ENCODE data around the gene STKLD1. TPM values are rescaled to one million over a fixed set of nuclear protein-coding genes. Genes with fewer than 3 reads are reported as not detected.
"Not testable (repeated sequence)": the region's sequence is repeated elsewhere in the genome, so short reads cannot be mapped to it uniquely, and the experiment has no call there.

Gene STKLD1
- total RNA-seq, 1 experiment from 2014 or later: not detected

- no peak for DNase-seq (ENCODE audit: low spot score)
Measured at GRCh38 chr9:133361507-133362092, 14.6 kb upstream of the STKLD1 start.

- DNase-seq (ENCODE audit: low spot score): no peak
Measured at GRCh38 chr9:133362359-133363044, 13.7 kb upstream of the STKLD1 start.

GRCh38 chr9:133366435-133366834 is 9.7 kb upstream of the STKLD1 start:
- no peak for DNase-seq (ENCODE audit: low spot score)

GRCh38 chr9:133367221-133367620 is 8.9 kb upstream of the STKLD1 start:
- no peak for DNase-seq (ENCODE audit: low spot score)

GRCh38 chr9:133367778-133368177 is 8.4 kb upstream of the STKLD1 start:
- no peak for DNase-seq (ENCODE audit: low spot score)

DNA sequence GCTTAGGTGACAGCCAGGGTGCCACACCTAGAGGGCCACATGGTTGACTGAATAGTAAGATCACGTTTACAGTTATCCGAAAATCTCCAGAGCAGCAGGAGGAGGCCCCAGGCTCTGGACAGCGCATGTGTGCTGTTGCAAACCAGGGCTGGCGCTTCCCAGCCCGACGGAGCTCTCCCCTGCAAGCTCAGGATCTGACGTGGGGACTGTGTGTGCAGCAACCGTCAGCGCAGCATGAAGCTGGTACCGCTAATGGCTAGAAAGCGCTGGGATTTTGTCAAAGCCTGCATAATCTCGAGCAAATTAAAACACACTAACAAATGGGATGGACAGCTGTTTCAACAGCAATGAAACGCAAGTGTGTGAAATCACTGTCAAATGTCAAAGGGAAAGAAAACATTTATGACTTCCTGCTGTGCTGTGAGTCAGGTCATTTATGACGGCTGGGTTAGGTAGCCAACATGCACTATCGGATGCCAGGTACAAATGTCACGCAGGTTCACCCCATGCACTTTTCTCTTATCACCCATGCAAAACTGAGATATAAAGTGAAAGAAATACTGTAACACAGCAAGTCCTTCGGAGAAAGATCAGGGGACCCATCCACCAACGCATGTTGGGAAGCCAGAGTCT is 7.8 kb upstream of the STKLD1 start:
- no peak for DNase-seq (ENCODE audit: low spot score)

DNA sequence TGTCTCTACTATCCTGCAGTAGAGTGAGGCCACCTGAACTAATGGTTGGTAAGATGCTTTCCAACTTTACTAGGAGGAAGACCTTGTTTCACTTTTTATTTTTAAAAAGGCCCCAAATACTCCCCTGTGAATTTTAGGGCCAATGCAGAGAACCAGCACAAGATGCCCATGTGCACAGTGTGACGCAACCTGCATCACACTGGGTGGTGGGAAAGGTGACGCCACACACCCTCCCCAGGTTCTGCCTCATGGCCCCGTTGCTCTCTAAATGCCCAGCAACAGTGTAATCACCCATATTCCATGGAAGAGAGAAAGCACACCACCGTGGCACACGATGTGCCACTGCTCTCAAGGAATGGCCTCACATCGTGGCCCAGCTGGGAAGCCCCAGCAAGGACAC is 6.7 kb upstream of the STKLD1 start:
- DNase-seq (ENCODE audit: low spot score): no peak

- DNase-seq (ENCODE audit: low spot score): no peak
Measured at GRCh38 chr9:133369933-133370332, 6.2 kb upstream of the STKLD1 start.

GRCh38 chr9:133370685-133371084 is 5.5 kb upstream of the STKLD1 start:
- no peak for DNase-seq (ENCODE audit: low spot score)

DNA sequence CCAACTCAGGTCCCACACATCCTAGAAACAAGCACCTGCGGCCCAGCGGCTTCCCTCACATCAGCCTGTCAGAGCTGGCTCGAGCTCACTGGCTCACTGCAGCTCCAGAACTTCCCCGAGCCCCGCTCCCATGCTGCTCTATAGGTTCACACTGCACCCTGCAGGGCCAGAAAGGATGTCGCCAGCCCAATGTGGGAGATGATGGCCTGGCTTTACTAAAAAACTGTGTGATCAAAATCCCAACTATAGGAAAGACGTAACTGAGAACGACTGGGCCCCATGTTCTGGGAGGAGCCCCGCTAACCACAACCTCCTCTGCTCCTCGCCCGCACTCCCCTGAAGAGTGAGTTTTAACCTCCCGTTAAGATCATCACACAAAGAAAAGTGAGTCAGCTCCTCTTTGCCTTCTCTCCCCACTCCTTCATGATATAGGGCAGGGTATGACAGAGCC is 4.9 kb upstream of the STKLD1 start:
- DNase-seq (ENCODE audit: low spot score): no peak

DNA sequence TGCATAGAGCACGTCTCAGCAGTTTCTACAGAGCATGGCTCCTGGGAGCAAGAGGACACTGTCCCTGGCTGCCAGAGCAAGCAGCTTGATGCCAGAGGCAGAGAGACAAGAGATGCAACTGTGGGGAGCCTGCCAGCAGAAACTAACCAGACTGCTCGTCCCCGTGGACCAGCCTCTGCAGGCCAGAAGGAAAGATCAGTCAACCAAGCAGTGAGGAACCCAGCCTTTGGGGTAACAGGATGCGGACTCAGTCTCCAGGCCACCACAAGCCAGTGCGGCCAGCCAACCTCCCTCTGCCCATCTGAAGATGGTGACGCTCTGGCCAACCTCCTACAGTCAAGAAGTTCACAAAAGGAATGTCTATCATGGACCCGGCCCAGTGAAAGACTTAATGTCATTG is 4.0 kb upstream of the STKLD1 start:
- DNase-seq (ENCODE audit: low spot score): no peak

GRCh38 chr9:133374612-133375115 is 1.5 kb upstream of the STKLD1 start:
- DNase-seq (ENCODE audit: low spot score): no peak

DNA sequence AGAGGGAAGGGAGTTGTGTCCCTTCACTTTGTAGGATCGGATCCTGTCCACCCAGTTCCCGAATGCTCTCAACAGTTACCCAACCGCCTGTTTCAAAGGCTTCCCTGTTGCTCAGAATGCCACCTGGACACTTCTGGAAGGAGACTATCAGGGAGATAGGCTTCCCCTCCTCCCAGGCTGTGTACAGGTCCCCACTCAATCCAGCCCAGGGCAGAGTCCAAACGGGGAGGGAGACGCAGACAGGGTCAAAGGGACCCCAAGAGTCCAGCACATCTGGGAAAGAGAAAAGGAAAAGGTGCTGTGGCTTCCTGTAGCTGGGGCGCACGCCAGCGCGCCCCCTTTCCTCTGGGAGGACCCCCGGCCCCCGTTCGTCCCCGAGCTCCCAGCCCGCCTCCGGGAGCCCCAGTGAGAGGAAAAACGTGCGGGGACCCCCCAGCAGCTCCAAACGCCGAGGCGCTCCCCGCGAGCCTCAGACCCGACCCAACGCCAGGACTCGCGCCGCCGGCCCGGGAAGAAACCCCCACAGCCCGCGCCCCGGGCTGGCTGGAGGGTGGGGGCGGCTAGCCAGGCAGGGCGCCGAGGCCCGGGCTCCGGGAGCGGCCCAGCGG is 946 bp upstream of the STKLD1 start:
- peak; percentile 65 for DNase-seq (ENCODE audit: low spot score)

DNA sequence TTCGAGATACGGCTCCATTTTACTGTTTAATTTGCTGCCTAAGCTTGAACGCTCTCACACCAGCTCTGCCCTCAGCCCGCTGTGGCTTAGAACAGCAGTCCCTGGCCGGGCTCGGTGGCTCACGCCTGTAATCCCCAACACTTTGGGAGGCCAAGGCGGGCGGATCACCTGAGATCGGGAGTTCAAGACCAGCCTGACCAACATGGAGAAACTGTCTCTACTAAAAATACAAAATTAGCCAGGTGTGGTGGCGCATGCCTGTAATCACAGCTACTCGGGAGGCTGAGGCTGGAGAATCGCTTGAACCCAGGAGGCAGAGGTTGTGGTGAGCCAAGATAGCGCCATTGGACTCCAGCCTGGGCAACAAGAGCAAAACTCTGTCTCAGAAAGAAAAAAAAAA is 1.1 kb downstream of the STKLD1 start:
- DNase-seq (ENCODE audit: low spot score): not testable (repeated sequence)

GRCh38 chr9:133377721-133378216 is 1.6 kb downstream of the STKLD1 start:
- DNase-seq (ENCODE audit: low spot score): peak; percentile 50

DNA sequence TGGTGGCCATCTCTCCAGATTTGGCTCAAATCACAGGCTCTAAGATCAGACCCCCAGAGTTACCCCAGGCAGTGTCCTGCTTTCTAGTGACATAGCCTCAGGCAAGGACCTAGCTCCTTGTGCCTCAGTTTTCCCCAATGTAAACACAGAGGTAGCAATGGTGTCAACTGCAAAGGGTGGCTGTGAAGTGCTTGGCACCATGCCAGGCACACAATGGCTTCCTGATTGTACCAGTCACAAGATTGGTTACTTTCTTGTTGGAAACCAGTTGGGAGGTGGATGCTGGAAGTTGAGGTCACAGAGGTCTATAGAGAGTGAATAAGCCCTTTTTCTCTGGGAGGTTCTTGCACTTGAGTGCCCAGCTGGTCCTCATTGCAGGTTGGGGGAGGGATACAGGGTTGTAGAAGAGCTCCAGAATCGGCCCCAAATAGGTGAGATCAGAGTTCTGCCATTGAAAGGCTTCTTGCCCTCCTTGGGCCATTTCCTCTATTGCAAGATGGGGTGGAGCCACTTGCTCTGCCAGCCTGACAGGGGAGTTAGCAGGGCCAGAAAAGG is 2.3 kb downstream of the STKLD1 start:
- no peak for DNase-seq (ENCODE audit: low spot score)

DNA sequence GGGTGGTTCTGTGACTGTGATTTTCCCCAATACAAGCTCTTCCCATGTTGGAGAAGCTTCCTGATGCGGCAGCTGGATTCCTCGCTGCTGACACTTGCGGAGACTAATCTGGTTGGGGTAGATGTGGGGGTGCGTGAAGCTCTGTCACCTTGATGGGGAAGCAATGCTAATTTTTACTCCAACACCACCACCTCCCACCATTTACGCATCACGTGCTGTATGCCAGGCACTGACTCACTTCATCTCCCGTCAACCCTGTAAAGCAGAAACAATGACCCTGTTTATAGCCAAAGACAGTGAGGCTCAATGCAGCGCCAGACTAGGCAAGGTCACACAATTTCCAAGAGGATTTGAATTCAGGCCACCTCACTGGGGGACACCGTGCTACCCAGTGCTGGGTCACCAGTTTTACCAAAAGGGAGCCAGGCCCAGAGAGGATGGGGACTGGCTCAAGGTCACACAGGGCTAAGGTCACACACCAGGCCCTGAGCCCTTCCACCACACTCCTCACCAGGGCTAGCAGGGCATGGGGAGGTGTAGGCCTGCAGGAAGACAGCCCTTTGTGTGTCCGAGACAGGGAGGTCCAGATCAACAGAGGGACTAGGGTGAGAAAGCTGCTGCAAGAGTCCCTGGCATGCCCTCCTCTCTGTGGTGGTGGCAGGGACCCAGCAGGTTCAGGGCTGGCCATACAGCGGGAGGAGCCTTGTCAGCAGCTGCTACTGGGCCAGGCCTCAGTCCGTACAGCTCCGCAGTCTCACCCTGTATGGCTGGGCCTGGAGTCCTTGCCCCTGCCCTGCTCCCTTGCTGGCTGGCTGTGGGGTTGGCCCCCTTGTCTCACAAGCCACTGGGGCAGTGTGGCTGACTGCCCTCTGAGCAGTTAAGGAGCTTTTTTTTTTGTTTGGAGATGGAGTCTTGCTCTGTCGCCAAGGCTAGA is 3.3 kb downstream of the STKLD1 start:
- no peak for DNase-seq (ENCODE audit: low spot score)

- no peak for DNase-seq (ENCODE audit: low spot score)
Measured at GRCh38 chr9:133380734-133381133, 4.6 kb downstream of the STKLD1 start.

GRCh38 chr9:133382507-133383141 is 6.5 kb downstream of the STKLD1 start:
- no peak for DNase-seq (ENCODE audit: low spot score)

DNA sequence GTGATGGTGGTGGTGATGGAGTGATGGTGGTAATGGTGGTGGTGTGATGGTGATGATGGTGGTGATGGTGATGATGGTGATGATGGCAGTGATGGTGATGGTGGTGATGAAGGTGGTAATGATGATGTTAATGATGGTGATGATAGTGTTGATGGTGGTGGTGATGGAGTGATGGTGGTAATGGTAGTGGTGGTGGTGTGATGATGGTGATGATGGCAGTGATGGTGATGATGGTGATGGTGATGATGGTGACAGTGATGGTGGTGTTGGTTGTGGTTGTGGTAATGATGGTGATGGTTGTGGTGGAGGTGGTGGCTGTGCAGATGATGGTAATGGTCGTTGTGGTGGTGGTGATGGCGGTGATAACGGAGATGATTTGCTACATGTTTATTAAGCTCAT is 7.3 kb downstream of the STKLD1 start:
- no peak for DNase-seq (ENCODE audit: low spot score)
